ENCODE results near the gene TCEA2.

Gene TCEA2

GRCh38 chr20:64104667-64105451 lies 41.9 kb downstream of the TCEA2 start:
- H3K4me3 ChIP-seq (ENCODE audit: low read depth, low read length): no peak overlapping the region
- no peak for TF ChIP-seq CTCF (IDR thresholded peaks at IDR 0.05; ENCODE audit: low read depth, low read length)
- TF ChIP-seq, protein P1, sequence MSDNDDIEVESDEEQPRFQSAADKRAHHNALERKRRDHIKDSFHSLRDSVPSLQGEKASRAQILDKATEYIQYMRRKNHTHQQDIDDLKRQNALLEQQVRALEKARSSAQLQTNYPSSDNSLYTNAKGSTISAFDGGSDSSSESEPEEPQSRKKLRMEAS (IDR thresholded peaks at IDR 0.05; ENCODE audit: low read depth, low read length): no peak
- no peak for TF ChIP-seq MYC (IDR thresholded peaks at IDR 0.05; ENCODE audit: low read depth, low read length)
- no peak for DNase-seq (ENCODE audit: low read depth)

GRCh38 chr20:64105846-64106434 lies 42.9 kb downstream of the TCEA2 start:
- TF ChIP-seq, protein P1 (IDR thresholded peaks at IDR 0.05; ENCODE audit: low read depth, low read length): no peak
- H3K4me3 ChIP-seq (ENCODE audit: low read depth, low read length): no peak overlapping the region
- DNase-seq (ENCODE audit: low read depth): no peak

DNA sequence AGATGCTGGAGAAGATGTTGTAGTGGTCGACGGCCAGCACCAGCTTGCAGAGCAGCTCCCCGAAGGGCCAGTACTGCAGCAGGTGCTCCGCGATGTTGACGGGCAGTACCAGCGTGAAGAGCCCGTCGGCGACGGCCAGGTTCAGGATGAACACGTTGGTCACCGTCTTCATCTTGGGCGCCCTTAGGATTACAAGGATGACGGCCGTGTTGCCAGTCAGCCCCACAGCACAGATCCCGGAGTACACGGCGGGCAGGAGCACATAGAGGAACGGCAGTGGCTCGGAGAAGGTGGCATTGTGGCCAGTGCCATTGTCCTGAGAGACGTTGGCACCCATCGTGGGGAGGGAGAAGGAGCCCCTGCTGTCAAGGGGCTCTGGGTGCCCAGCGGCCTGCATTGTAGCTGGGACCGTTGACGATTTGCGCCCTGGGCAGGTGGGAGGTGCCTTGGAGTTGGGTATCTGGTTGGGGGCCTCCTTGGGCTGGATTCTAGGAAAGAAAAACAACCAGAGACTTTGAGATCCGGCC lies 43.5 kb downstream of the TCEA2 start:
- no peak for DNase-seq (ENCODE audit: low read depth)
- no peak for TF ChIP-seq MYC (IDR thresholded peaks at IDR 0.05; ENCODE audit: low read depth, low read length)
- TF ChIP-seq, protein P1 (IDR thresholded peaks at IDR 0.05; ENCODE audit: low read depth, low read length): no peak
- no peak for TF ChIP-seq CTCF (IDR thresholded peaks at IDR 0.05; ENCODE audit: low read depth, low read length)
- TF ChIP-seq POLR2A (IDR thresholded peaks at IDR 0.05; ENCODE audit: extremely low read depth, insufficient read length): no peak
- no peak overlapping the region for H3K4me3 ChIP-seq (ENCODE audit: low read depth, low read length)

DNA sequence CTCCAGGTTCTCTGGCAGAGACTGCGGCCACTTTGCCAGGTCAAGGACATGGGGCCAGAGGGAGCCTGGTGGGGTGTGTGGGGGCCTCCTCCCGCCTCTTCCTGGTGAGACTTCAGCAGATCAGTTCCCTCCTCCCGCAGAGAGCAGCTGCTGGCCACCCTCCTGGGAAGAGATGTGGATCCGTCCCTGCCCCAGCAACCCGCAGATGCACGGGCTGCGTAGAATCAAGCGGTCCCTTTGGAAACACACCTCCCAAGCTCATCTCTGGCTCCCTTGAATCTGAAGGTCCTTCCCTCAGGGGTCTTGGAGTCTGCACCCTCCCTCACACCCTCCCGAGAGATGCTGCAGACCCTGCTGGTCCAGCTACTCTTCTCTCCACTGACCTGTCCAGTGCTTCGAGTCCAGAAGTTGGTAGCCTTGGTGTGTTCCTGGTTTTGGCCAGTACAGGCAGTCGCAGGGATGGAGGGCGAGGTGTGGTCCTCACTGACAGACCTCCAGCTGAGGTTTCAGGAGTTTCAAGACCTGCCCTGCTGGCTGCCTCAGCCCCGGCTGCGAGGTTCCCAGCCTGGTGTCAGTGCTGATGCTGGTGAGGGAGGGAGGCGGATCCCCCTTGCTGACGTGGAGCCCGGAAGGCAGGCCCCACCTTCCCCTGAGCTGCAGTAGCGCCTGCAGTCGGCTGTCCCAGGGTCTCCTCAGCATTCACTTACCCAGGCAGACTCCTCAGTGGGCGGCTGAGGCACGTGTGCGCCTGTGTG lies 44.2 kb downstream of the TCEA2 start, which contains the start of gene NPBWR2:
TSS of gene NPBWR2 (minus strand) at position 585 of the 755 bp plus-strand sequence. CDS start 734 bp downstream, outside the sequence.
- H3K4me3 ChIP-seq (ENCODE audit: low read depth, low read length): no peak within 1 kb of the TSS
- peak; percentile 72 for DNase-seq (ENCODE audit: low read depth)
- 0 out of 2 replicates have a peak, but pooled peaks have one; percentile 21 for TF ChIP-seq MYC (IDR thresholded peaks at IDR 0.05; ENCODE audit: low read depth, low read length)
- TF ChIP-seq, protein P1 (IDR thresholded peaks at IDR 0.05; ENCODE audit: low read depth, low read length): no peak

DNA sequence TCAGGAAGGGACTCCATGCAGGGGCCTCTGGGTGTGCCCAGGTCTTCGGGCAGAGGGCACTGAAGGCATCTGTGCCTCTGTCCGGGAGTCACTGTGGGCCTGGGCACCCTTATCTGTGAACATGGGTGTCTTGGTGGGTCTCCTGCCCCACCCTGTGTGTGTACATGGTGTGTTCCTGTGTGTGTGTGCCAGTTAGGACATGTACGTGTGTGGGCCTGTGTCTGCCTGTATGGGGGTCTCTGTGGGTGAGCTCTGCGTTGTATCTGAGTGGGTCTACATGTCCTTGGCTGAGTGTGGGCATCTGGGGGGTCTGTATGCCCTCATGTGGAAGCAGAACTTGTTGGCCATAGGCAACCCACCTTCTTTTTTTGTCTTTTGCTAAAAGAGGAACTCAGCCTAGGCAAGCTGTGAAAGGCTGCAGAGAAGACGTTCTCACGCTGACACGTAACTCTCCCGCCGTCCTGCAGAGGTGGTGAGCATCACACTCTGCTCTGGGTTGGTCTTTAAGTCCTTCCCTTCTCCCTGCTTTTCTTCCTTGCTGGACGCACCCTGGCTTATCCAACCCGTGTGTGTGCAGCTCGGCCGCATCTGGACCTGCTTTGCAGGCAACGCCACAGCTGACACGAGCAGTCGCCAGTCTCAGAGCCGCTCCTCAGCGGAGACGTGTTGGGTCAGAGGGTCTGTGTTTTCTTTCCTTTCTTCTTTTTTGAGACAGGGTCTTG lies 44.9 kb downstream of the TCEA2 start:
- peak; percentile 90 for DNase-seq (ENCODE audit: low read depth)
- no peak for TF ChIP-seq POLR2A (IDR thresholded peaks at IDR 0.05; ENCODE audit: extremely low read depth, insufficient read length)
- TF ChIP-seq, protein P1 (IDR thresholded peaks at IDR 0.05; ENCODE audit: low read depth, low read length): peak; percentile 75; the same call in 1 of the 2 replicates
- no peak for TF ChIP-seq CTCF (IDR thresholded peaks at IDR 0.05; ENCODE audit: low read depth, low read length)
- peak; percentile 68 for TF ChIP-seq MYC (IDR thresholded peaks at IDR 0.05; ENCODE audit: low read depth, low read length)

More for the DNA sequence above, 44.9 kb downstream of the TCEA2 start:
- H3K4me3 ChIP-seq (ENCODE audit: low read depth, low read length): no peak overlapping the region
